SJCRH30 (cell line): ENCODE data around the gene OSBPL9. TPM values are rescaled to one million over a fixed set of nuclear protein-coding genes. Genes with fewer than 3 reads are reported as not detected.
"Not testable (repeated sequence)": the region's sequence is repeated elsewhere in the genome, so short reads cannot be mapped to it uniquely, and the experiment has no call there.

Source experiments
- DNase-seq, 2 experiments: peaks; one replicate each; pipeline ENCODE4 v3.0.0-alpha.2; 2015 to 2020
- H3K27ac ChIP-seq: fragments of 250-450 bp; sonication (Bioruptor Pico); 2 replicates; pipeline ENCODE4 v1.5.1; 2020; ENCODE audit warnings: mild to moderate bottlenecking, moderate library complexity
- H3K27me3 ChIP-seq: fragments of 250-450 bp; sonication (Bioruptor Pico); 2 replicates; pipeline ENCODE4 v1.5.1; 2020; ENCODE audit warnings: mild to moderate bottlenecking, moderate library complexity
- H3K36me3 ChIP-seq: fragments of 250-450 bp; sonication (Bioruptor Pico); 2 replicates; pipeline ENCODE4 v1.5.1; 2020; ENCODE audit warnings: mild to moderate bottlenecking, moderate library complexity
- H3K4me1 ChIP-seq: fragments of 250-450 bp; sonication (Bioruptor Pico); 2 replicates; pipeline ENCODE4 v1.5.1; 2020; ENCODE audit warnings: mild to moderate bottlenecking, moderate library complexity
- H3K4me3 ChIP-seq: fragments of 250-450 bp; sonication (Bioruptor Pico); 2 replicates; pipeline ENCODE4 v1.5.1; 2020; ENCODE audit warnings: mild to moderate bottlenecking, moderate library complexity
- H3K9me3 ChIP-seq: fragments of 250-450 bp; sonication (Bioruptor Pico); replicated peaks from 2 replicates; pipeline ENCODE4 v1.5.1; 2020; ENCODE audit warnings: mild to moderate bottlenecking, moderate library complexity
- total RNA-seq: library from RNA; depleted of rRNA; stranded (reverse); fragments of >200 nt; shearing (Covaris generic); gene quantifications from 2 replicates; pipeline ENCODE4 v1.2.3, GENCODE V29; 2014

OSBPL9 gene
- total RNA-seq, 1 experiment from 2014 or later, result 147 TPM

- H3K9me3 ChIP-seq, result no peaks in the 10 kb centered on the region
- no peak for DNase-seq
- H3K4me3 ChIP-seq, result no peak overlapping the region
- no peaks in the 10 kb centered on the region for H3K36me3 ChIP-seq
- H3K27me3 ChIP-seq, result no peaks in the 10 kb centered on the region
- no peak overlapping the region for H3K27ac ChIP-seq
- H3K4me1 ChIP-seq, result peaks cover 12% of the 10 kb centered on the region
Measured at GRCh38 chr1:51684776-51685175, 67.9 kb downstream of the OSBPL9 start.

GRCh38 chr1:51686450-51686849 is 69.6 kb downstream of the OSBPL9 start:
- Histone ChIP-seq H3K27me3 (no peaks in the 10 kb centered on the region), H3K4me3 (no peak overlapping the region), H3K36me3 (no peaks in the 10 kb centered on the region), H3K27ac (no peak overlapping the region), H3K9me3 (no peaks in the 10 kb centered on the region), H3K4me1 (peaks cover 18% of the 10 kb centered on the region)
- DNase-seq, result no peak

GRCh38 chr1:51689075-51689440 is 72.2 kb downstream of the OSBPL9 start:
- peak overlapping the region; percentile 19; the same call in 1 of the 2 replicates for H3K27ac ChIP-seq
- no peak overlapping the region for H3K4me3 ChIP-seq
- H3K27me3 ChIP-seq, result no peaks in the 10 kb centered on the region
- DNase-seq, result no peak
- peaks cover 18% of the 10 kb centered on the region for H3K4me1 ChIP-seq
- no peaks in the 10 kb centered on the region for H3K36me3 ChIP-seq
- no peaks in the 10 kb centered on the region for H3K9me3 ChIP-seq

- H3K27ac ChIP-seq, result peak overlapping the region; percentile 19; the same call in 1 of the 2 replicates
- no peaks in the 10 kb centered on the region for H3K36me3 ChIP-seq
- H3K9me3 ChIP-seq, result no peaks in the 10 kb centered on the region
- H3K27me3 ChIP-seq, result no peaks in the 10 kb centered on the region
- H3K4me3 ChIP-seq, result no peak overlapping the region
- DNase-seq, result no peak
- peaks cover 18% of the 10 kb centered on the region for H3K4me1 ChIP-seq
Measured at GRCh38 chr1:51689643-51690042, 72.8 kb downstream of the OSBPL9 start.

- Histone ChIP-seq H3K27ac (no peak overlapping the region), H3K9me3 (no peaks in the 10 kb centered on the region), H3K27me3 (no peaks in the 10 kb centered on the region), H3K36me3 (no peaks in the 10 kb centered on the region), H3K4me3 (no peak overlapping the region), H3K4me1 (peaks cover 18% of the 10 kb centered on the region)
- DNase-seq, result no peak
Measured at GRCh38 chr1:51690285-51690961, 73.5 kb downstream of the OSBPL9 start.

GRCh38 chr1:51691920-51692319 is 75.0 kb downstream of the OSBPL9 start:
- H3K27ac ChIP-seq, result no peak overlapping the region
- no peaks in the 10 kb centered on the region for H3K36me3 ChIP-seq
- no peaks in the 10 kb centered on the region for H3K9me3 ChIP-seq
- H3K4me3 ChIP-seq, result no peak overlapping the region
- H3K27me3 ChIP-seq, result no peaks in the 10 kb centered on the region
- H3K4me1 ChIP-seq, result peaks cover 18% of the 10 kb centered on the region
- DNase-seq, result no peak

GRCh38 chr1:51693419-51694155 is 76.7 kb downstream of the OSBPL9 start:
- Histone ChIP-seq H3K27me3 (no peaks in the 10 kb centered on the region), H3K27ac (no peak overlapping the region), H3K9me3 (no peaks in the 10 kb centered on the region), H3K36me3 (no peaks in the 10 kb centered on the region), H3K4me3 (no peak overlapping the region), H3K4me1 (peaks cover 18% of the 10 kb centered on the region)
- no peak for DNase-seq

GRCh38 chr1:51697166-51697565 is 80.3 kb downstream of the OSBPL9 start:
- Histone ChIP-seq H3K4me1 (no peaks in the 10 kb centered on the region), H3K27ac (no peak overlapping the region), H3K4me3 (no peak overlapping the region), H3K27me3 (no peaks in the 10 kb centered on the region), H3K9me3 (peaks cover 4% of the 10 kb centered on the region), H3K36me3 (no peaks in the 10 kb centered on the region)
- DNase-seq, result no peak

GRCh38 chr1:51699391-51699790 is 82.5 kb downstream of the OSBPL9 start:
- Histone ChIP-seq H3K4me1 (no peaks in the 10 kb centered on the region), H3K36me3 (no peaks in the 10 kb centered on the region), H3K4me3 (no peak overlapping the region), H3K27me3 (no peaks in the 10 kb centered on the region), H3K9me3 (peaks cover 11% of the 10 kb centered on the region), H3K27ac (no peak overlapping the region)
- no peak for DNase-seq

GRCh38 chr1:51701782-51702181 is 84.9 kb downstream of the OSBPL9 start:
- not testable (repeated sequence) for H3K36me3 ChIP-seq, H3K27ac ChIP-seq, DNase-seq, H3K4me1 ChIP-seq, H3K4me3 ChIP-seq, H3K27me3 ChIP-seq
- peaks cover 12% of the 10 kb centered on the region for H3K9me3 ChIP-seq

- H3K27me3 ChIP-seq, H3K36me3 ChIP-seq, H3K4me1 ChIP-seq, H3K27ac ChIP-seq, DNase-seq, H3K4me3 ChIP-seq: not testable (repeated sequence)
- H3K9me3 ChIP-seq, result peaks cover 12% of the 10 kb centered on the region
Measured at GRCh38 chr1:51702220-51702619, 85.3 kb downstream of the OSBPL9 start.

GRCh38 chr1:51705035-51705434 is 88.1 kb downstream of the OSBPL9 start:
- H3K9me3 ChIP-seq, result peaks cover 12% of the 10 kb centered on the region
- DNase-seq, result no peak
- no peak overlapping the region for H3K4me3 ChIP-seq
- H3K4me1 ChIP-seq, result no peaks in the 10 kb centered on the region
- no peak overlapping the region for H3K27ac ChIP-seq
- H3K27me3 ChIP-seq, result no peaks in the 10 kb centered on the region
- no peaks in the 10 kb centered on the region for H3K36me3 ChIP-seq

GRCh38 chr1:51708911-51709760 is 92.2 kb downstream of the OSBPL9 start:
- Histone ChIP-seq H3K9me3 (peaks cover 3% of the 10 kb centered on the region; the same call in 1 of the 2 replicates), H3K36me3 (no peaks in the 10 kb centered on the region), H3K27ac (no peak overlapping the region), H3K27me3 (no peaks in the 10 kb centered on the region), H3K4me1 (no peaks in the 10 kb centered on the region), H3K4me3 (no peak overlapping the region)
- no peak for DNase-seq

- DNase-seq, result no peak
- H3K4me3 ChIP-seq, result no peak overlapping the region
- no peaks in the 10 kb centered on the region; the same call in 1 of the 2 replicates for H3K9me3 ChIP-seq
- no peaks in the 10 kb centered on the region for H3K4me1 ChIP-seq
- H3K27me3 ChIP-seq, result no peaks in the 10 kb centered on the region
- H3K36me3 ChIP-seq, result no peaks in the 10 kb centered on the region
- H3K27ac ChIP-seq, result no peak overlapping the region
Measured at GRCh38 chr1:51709951-51710350, 93.1 kb downstream of the OSBPL9 start.

GRCh38 chr1:51712590-51712989 is 95.7 kb downstream of the OSBPL9 start:
- Histone ChIP-seq H3K9me3 (no peaks in the 10 kb centered on the region), H3K27ac (no peak overlapping the region), H3K27me3 (no peaks in the 10 kb centered on the region), H3K36me3 (no peaks in the 10 kb centered on the region), H3K4me3 (no peak overlapping the region), H3K4me1 (no peaks in the 10 kb centered on the region)
- no peak for DNase-seq
